ENCODE measurements around the gene WNT8B. TPM values are rescaled to one million over a fixed set of nuclear protein-coding genes. Genes with fewer than 3 reads are reported as not detected.

WNT8B gene
- total and polyA plus RNA-seq, 2 donors (not counting 1 experiment from before 2014, with no cell fraction given), result not detected

- H3K4me3 Mint-ChIP-seq, result no peak overlapping the region
- H3K9ac ChIP-seq (ENCODE audit: low read length), result no peak overlapping the region
- H3K4me2 ChIP-seq (replicated peaks; ENCODE audit: low read depth, low read length, poor library complexity, severe bottlenecking), result no peak overlapping the region
- H3K9me3 Mint-ChIP-seq (ENCODE audit: insufficient read depth), result no peaks in the 10 kb centered on the region
- no peaks in the 10 kb centered on the region for H3K27me3 Mint-ChIP-seq
- no peak for TF ChIP-seq EZH2 (IDR thresholded peaks at IDR 0.05; ENCODE audit: borderline replicate concordance, insufficient read depth, low read depth, low read length, poor library complexity, severe bottlenecking)
- TF ChIP-seq, protein P1, sequence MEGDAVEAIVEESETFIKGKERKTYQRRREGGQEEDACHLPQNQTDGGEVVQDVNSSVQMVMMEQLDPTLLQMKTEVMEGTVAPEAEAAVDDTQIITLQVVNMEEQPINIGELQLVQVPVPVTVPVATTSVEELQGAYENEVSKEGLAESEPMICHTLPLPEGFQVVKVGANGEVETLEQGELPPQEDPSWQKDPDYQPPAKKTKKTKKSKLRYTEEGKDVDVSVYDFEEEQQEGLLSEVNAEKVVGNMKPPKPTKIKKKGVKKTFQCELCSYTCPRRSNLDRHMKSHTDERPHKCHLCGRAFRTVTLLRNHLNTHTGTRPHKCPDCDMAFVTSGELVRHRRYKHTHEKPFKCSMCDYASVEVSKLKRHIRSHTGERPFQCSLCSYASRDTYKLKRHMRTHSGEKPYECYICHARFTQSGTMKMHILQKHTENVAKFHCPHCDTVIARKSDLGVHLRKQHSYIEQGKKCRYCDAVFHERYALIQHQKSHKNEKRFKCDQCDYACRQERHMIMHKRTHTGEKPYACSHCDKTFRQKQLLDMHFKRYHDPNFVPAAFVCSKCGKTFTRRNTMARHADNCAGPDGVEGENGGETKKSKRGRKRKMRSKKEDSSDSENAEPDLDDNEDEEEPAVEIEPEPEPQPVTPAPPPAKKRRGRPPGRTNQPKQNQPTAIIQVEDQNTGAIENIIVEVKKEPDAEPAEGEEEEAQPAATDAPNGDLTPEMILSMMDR (IDR thresholded peaks at IDR 0.05), result no peak
- no peaks in the 10 kb centered on the region for H3K4me1 ChIP-seq (ENCODE audit: control insufficient read depth in 2 of 2, insufficient read depth in 2 of 2, low read length in 2 of 2)
- H3K27me3 ChIP-seq (replicated peaks in 1 of 4; ENCODE audit: control extremely low read depth in 1 of 4, control insufficient read depth in 3 of 4, insufficient read depth in 4 of 4, low read length in 3 of 4), result no peaks in the 10 kb centered on the region
- POLR2A ChIA-PET, result no interaction called here
- H3K36me3 ChIP-seq (replicated peaks in 1 of 2; ENCODE audit: control extremely low read depth in 1 of 2, control insufficient read depth in 1 of 2, extremely low read depth in 1 of 2, insufficient read depth in 2 of 2, low read length in 1 of 2), result peaks cover 0 to 19% of the 10 kb centered on the region in 2 experiments
- H3K27ac Mint-ChIP-seq, result no peak overlapping the region
- ATAC-seq (ENCODE audit: low read depth) (no peak), DNase-seq (no peak)
- no peaks in the 10 kb centered on the region for H3K79me2 ChIP-seq (ENCODE audit: control insufficient read depth, insufficient read depth, low read length)
- CTCF ChIA-PET, result no interaction called here
- no peaks in the 10 kb centered on the region for H3K9me3 ChIP-seq (ENCODE audit: control extremely low read depth in 1 of 3, control insufficient read depth in 2 of 3, insufficient read depth in 1 of 3, low read length in 2 of 3)
- H3K4me1 Mint-ChIP-seq, result no peaks in the 10 kb centered on the region
- H4K20me1 ChIP-seq (ENCODE audit: control insufficient read depth, insufficient read depth, low read length, poor library complexity, severe bottlenecking), result no peaks in the 10 kb centered on the region
- no peak overlapping the region for H3K27ac ChIP-seq (ENCODE audit: low read length in 2 of 2)
- no peak overlapping the region for H3K4me3 ChIP-seq (ENCODE audit: control extremely low read depth in 1 of 5, extremely low read depth in 1 of 5, insufficient read depth in 1 of 5, low read depth in 2 of 5, low read length in 4 of 5)
- intact Hi-C loops (cut with micrococcal nuclease), result no loop called here
- H2AFZ ChIP-seq (ENCODE audit: insufficient read depth, low read depth, low read length, poor library complexity, severe bottlenecking), result no peak overlapping the region
Measured at GRCh38 chr10:100501423-100501822, 38.6 kb downstream of the WNT8B start.

DNA sequence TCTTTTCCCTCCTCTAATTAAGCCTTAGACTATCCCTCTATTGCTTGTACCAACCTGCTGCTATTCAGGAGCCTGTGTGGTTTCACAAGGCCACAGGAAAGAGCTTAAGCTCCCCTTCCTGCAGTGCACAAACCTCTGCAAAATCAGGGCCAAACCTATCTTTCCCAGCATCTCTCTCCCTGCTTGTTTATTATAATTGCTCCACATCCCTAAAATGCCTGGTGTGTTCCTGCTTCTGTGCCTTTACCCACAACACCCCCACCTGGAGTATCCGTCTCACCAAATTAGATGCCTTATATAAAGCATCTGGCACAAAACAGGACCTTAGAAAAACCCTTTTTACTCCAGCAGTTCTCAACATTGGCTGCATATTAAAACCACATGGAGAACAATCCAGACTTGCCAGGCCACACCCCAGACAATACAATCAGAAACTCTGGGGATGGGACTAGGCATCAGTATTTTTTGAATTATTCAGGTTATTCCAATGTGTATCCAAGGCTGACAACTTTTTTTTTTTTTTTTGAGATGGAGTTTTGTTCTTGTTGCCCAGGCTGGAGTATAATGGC lies 40.2 kb downstream of the WNT8B start:
- POLR2A ChIA-PET, result no interaction called here
- Histone ChIP-seq H3K27me3 (replicated peaks in 1 of 4; ENCODE audit: control extremely low read depth in 1 of 4, control insufficient read depth in 3 of 4, insufficient read depth in 4 of 4, low read length in 3 of 4) (no peaks in the 10 kb centered on the region), H2AFZ (ENCODE audit: insufficient read depth, low read depth, low read length, poor library complexity, severe bottlenecking) (no peak overlapping the region), H3K4me3 (ENCODE audit: control extremely low read depth in 1 of 5, extremely low read depth in 1 of 5, insufficient read depth in 1 of 5, low read depth in 2 of 5, low read length in 4 of 5) (no peak overlapping the region), H3K4me2 (replicated peaks; ENCODE audit: low read depth, low read length, poor library complexity, severe bottlenecking) (no peak overlapping the region), H3K36me3 (replicated peaks in 1 of 2; ENCODE audit: control extremely low read depth in 1 of 2, control insufficient read depth in 1 of 2, extremely low read depth in 1 of 2, insufficient read depth in 2 of 2, low read length in 1 of 2) (peaks cover 0 to 8% of the 10 kb centered on the region in 2 experiments), H3K27ac (ENCODE audit: low read length in 2 of 2) (no peak overlapping the region), H3K4me1 (ENCODE audit: control insufficient read depth in 2 of 2, insufficient read depth in 2 of 2, low read length in 2 of 2) (no peaks in the 10 kb centered on the region), H4K20me1 (ENCODE audit: control insufficient read depth, insufficient read depth, low read length, poor library complexity, severe bottlenecking) (no peaks in the 10 kb centered on the region), H3K9me3 (ENCODE audit: control extremely low read depth in 1 of 3, control insufficient read depth in 2 of 3, insufficient read depth in 1 of 3, low read length in 2 of 3) (no peaks in the 10 kb centered on the region), H3K9ac (ENCODE audit: low read length) (no peak overlapping the region), H3K79me2 (ENCODE audit: control insufficient read depth, insufficient read depth, low read length) (no peaks in the 10 kb centered on the region)
- DNase-seq (no peak), ATAC-seq (ENCODE audit: low read depth) (no peak)
- TF ChIP-seq, protein P1 (IDR thresholded peaks at IDR 0.05), result no peak
- TF ChIP-seq EZH2 (IDR thresholded peaks at IDR 0.05; ENCODE audit: borderline replicate concordance, insufficient read depth, low read depth, low read length, poor library complexity, severe bottlenecking), result no peak
- Mint-ChIP-seq H3K27ac (no peak overlapping the region), H3K4me1 (no peaks in the 10 kb centered on the region), H3K9me3 (ENCODE audit: insufficient read depth) (no peaks in the 10 kb centered on the region), H3K4me3 (no peak overlapping the region), H3K27me3 (no peaks in the 10 kb centered on the region)
- intact Hi-C loops (cut with micrococcal nuclease), result no loop called here
- WGBS (ENCODE audit: insufficient coverage), result 100% methylated on average over 1 of the region's 1 CpG
- CTCF ChIA-PET, result no interaction called here

All from B cell (primary cell).